ENCODE data around the gene THOP1. TPM values are rescaled to one million over a fixed set of nuclear protein-coding genes. Genes with fewer than 3 reads are reported as not detected.

THOP1 gene
- total RNA-seq, 1 donor from 2014 or later = 173 TPM

DNA sequence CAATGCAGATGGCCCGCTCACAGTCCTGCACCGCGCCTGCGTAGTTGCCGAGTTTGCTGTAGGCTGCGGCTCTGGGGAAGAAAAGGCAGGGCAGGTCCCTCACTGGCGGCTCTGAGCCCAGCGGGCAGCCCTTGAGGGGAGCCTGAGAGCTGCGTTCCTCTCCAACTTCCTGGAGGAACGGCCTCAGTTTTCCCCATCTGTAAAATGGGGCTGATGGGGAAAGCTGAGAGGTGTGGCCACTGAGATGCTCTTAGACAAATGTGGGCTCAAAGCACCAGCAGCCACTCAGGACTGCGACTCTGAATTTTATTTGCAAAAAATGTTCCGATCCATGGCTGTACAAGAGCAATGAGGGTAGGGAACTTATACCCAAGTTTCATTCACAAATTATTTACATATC, 21.6 kb upstream of the THOP1 start:
- H3K27me3 Mint-ChIP-seq (ENCODE audit: low read depth) = no peaks in the 10 kb centered on the region
- DNase-seq (ENCODE audit: low read depth, low spot score) = no peak

DNA sequence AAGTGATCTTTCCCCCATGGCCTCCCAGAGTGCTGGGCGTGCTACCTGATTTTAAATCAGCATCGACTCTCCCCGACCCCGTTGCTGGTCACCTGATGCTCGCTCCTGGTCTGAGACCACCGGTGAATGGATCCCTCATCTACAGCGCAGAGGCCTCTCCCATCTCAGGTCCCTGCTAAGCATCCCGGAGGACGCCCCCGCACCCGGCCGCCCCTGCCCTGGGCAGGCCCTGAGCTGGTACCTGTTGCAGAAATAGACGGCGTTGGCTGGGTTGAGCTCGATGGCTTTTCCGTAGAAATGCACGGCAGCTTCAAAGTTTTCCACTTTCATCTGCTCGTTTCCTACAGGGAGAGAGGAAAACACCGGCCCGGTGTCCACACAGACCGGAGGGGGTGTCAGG, 20.4 kb upstream of the THOP1 start:
- TF ChIP-seq, protein P1, sequence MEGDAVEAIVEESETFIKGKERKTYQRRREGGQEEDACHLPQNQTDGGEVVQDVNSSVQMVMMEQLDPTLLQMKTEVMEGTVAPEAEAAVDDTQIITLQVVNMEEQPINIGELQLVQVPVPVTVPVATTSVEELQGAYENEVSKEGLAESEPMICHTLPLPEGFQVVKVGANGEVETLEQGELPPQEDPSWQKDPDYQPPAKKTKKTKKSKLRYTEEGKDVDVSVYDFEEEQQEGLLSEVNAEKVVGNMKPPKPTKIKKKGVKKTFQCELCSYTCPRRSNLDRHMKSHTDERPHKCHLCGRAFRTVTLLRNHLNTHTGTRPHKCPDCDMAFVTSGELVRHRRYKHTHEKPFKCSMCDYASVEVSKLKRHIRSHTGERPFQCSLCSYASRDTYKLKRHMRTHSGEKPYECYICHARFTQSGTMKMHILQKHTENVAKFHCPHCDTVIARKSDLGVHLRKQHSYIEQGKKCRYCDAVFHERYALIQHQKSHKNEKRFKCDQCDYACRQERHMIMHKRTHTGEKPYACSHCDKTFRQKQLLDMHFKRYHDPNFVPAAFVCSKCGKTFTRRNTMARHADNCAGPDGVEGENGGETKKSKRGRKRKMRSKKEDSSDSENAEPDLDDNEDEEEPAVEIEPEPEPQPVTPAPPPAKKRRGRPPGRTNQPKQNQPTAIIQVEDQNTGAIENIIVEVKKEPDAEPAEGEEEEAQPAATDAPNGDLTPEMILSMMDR (conservative IDR thresholded peaks at IDR 0.05) = no peak
- Mint-ChIP-seq H3K36me3 (ENCODE audit: low read depth) (no peaks in the 10 kb centered on the region), H3K4me3 (no peak overlapping the region)

More for the DNA sequence above, 21.6 kb upstream of the THOP1 start:
- H3K27ac Mint-ChIP-seq (ENCODE audit: unreplicated experiment) = no peak overlapping the region
- no peaks in the 10 kb centered on the region for H3K9me3 Mint-ChIP-seq
- peaks cover 5% of the 10 kb centered on the region for H3K36me3 Mint-ChIP-seq (ENCODE audit: low read depth)
- TF ChIP-seq, protein P1 (conservative IDR thresholded peaks at IDR 0.05) = no peak
- H3K4me1 Mint-ChIP-seq = no peaks in the 10 kb centered on the region
- H3K4me3 Mint-ChIP-seq = no peak overlapping the region

DNA sequence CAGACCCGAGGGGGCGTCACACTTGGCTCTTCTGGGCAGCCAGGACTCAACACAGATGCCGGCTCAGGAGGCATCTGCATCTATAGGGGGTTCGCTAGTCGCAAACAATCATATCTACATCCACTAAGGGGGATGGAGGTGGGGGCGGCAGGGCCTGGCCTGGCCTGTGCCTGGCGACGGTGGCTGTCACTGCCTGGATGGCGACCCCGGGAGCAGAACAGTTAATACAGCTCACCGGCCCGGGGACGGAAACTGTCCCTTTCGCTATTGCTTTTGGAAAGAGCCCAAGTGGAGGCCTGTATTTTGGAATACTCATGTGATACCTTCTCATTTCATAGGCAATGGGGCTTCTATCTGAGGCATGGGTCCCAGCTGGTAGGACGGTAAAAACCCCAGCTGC, 19.9 kb upstream of the THOP1 start:
- Mint-ChIP-seq H3K27me3 (ENCODE audit: low read depth) (no peaks in the 10 kb centered on the region), H3K36me3 (ENCODE audit: low read depth) (no peaks in the 10 kb centered on the region)
- no peak for DNase-seq (ENCODE audit: low read depth, low spot score)

More for the DNA sequence above, 20.4 kb upstream of the THOP1 start:
- Mint-ChIP-seq H3K4me1 (no peaks in the 10 kb centered on the region), H3K9me3 (no peaks in the 10 kb centered on the region), H3K27me3 (ENCODE audit: low read depth) (no peaks in the 10 kb centered on the region), H3K27ac (ENCODE audit: unreplicated experiment) (no peak overlapping the region)
- no peak for DNase-seq (ENCODE audit: low read depth, low spot score)

DNA sequence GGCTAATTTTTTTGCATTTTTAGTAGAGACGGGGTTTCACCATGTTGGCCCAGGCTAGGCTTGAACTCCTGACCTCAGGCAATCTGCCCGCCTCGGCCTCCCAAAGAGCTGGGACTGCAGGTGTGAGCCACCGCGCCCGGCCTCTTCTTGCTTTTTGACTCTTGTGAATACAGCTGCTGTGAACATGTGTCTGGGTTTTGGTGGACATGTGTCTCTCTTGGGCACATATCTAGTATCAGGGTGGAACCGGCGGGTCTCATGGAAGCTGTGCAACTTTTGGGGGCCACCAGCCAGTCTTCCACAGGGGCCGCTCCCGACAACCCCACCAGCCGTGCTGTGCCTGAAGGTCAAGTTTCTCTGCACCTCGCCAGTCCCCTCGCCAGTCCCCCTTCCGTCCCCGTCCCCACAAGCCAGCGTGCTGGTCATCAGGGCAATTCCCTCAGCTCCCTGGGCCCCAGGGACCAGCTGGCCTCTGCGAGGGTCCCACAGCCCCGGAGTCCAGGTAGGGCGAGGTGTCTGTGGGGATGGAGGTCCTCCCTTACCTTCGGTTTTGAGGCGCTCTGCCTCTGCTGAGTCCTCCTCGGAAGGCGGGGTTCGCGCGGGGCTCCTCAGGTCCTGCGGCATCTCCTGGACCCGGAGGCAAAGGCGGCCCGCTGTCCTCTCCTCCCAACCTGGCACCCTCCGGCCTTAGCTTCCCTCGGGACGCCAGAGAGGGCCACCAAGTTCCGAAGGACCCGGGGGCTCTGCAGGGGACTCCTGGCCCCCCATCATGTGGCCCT, 18.5 kb upstream of the THOP1 start:
- no peaks in the 10 kb centered on the region for H3K36me3 Mint-ChIP-seq (ENCODE audit: low read depth)
- H3K27ac Mint-ChIP-seq (ENCODE audit: unreplicated experiment) = no peak overlapping the region
- H3K27me3 Mint-ChIP-seq (ENCODE audit: low read depth) = no peaks in the 10 kb centered on the region
- no peaks in the 10 kb centered on the region for H3K9me3 Mint-ChIP-seq
- H3K4me1 Mint-ChIP-seq = no peaks in the 10 kb centered on the region
- TF ChIP-seq, protein P1 (conservative IDR thresholded peaks at IDR 0.05) = no peak
- DNase-seq (ENCODE audit: low read depth, low spot score) = no peak
- no peak overlapping the region for H3K4me3 Mint-ChIP-seq

More for the DNA sequence above, 19.9 kb upstream of the THOP1 start:
- no peak overlapping the region for H3K4me3 Mint-ChIP-seq
- H3K27ac Mint-ChIP-seq (ENCODE audit: unreplicated experiment) = no peak overlapping the region
- H3K9me3 Mint-ChIP-seq = no peaks in the 10 kb centered on the region
- no peaks in the 10 kb centered on the region for H3K4me1 Mint-ChIP-seq
- TF ChIP-seq, protein P1 (conservative IDR thresholded peaks at IDR 0.05) = no peak

DNA sequence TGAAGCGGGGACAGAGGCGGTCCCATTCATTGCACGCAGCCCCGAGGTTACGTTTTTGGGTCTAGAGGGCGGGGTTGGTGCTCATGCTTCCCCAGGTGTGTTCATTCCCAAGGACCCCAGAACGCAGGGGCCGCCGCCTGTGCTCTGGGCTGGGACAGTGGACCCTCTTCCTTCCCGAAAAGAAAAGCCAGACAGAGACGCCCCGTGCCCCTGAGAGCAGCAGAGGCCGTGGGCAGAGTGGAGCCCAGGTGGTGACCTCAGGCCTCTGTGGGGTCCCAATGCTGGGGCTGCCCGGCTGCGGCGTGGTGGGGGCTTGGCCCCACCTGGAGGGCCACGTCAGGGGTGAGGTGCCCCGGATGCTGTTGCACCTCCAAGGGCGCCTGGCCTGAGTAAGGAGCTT, 17.6 kb upstream of the THOP1 start:
- Mint-ChIP-seq H3K27me3 (ENCODE audit: low read depth) (no peaks in the 10 kb centered on the region), H3K4me3 (no peak overlapping the region), H3K4me1 (no peaks in the 10 kb centered on the region), H3K27ac (ENCODE audit: unreplicated experiment) (no peak overlapping the region), H3K36me3 (ENCODE audit: low read depth) (no peaks in the 10 kb centered on the region), H3K9me3 (no peaks in the 10 kb centered on the region)
- DNase-seq (ENCODE audit: low read depth, low spot score) = no peak
- TF ChIP-seq, protein P1 (conservative IDR thresholded peaks at IDR 0.05) = no peak
